IMR-90 (cell line): Measurements from ENCODE around the gene NXT2. TPM values are rescaled to one million over a fixed set of nuclear protein-coding genes. Genes with fewer than 3 reads are reported as not detected.

ENCODE experiments used
- ATAC-seq: fragments of 200-7000 bp; cut with Tn5 transposase; 2 replicates; pipeline ENCODE4 v1.9.1; 2020; ENCODE audit warnings: low read depth, mild to moderate bottlenecking, moderate library complexity
- BruUV-seq: library from RNA; stranded (reverse); fragments of 400-500 nt; replicated peaks from 2 replicates; lab custom pipeline; 2021; lab: Mats Ljungman, UMichigan
- CTCF ChIA-PET: fragments of 300-600 bp; formaldehyde crosslinking; extraction: SDS; loops from one replicate; lab custom pipeline; 2021; ENCODE audit warnings: antibody characterized with exemption; lab: Yijun Ruan, JAX
- POLR2A ChIA-PET: fragments of 300-600 bp; sonication (Branson Sonifier 250); formaldehyde crosslinking; loops from one replicate; lab custom pipeline; 2022; ENCODE audit warnings: antibody characterized with exemption; ENCODE audit not compliant: unreplicated experiment; lab: Charles Lee
- DNase-seq: peaks from one replicate; pipeline ENCODE4 v3.0.0; 2013
- H2AFZ ChIP-seq: replicated peaks from 2 replicates; pipeline ENCODE3; 2013; ENCODE audit warnings: low read length, mild to moderate bottlenecking; ENCODE audit not compliant: poor library complexity
- H2AK5ac ChIP-seq: 2 replicates; pipeline ENCODE4 v1.6.1; 2013; ENCODE audit warnings: low read depth, low read length, inconsistent platforms
- H2AK9ac ChIP-seq: replicated peaks from 2 replicates; pipeline ENCODE3; 2013; ENCODE audit warnings: mild to moderate bottlenecking, low read depth, low read length, moderate library complexity; ENCODE audit not compliant: poor library complexity
- H2BK120ac ChIP-seq: 2 replicates; pipeline ENCODE4 v1.6.1; 2013; ENCODE audit warnings: low read depth, low read length, inconsistent platforms
- H2BK15ac ChIP-seq: 3 replicates; pipeline ENCODE4 v1.6.1; 2013; ENCODE audit warnings: low read depth, low read length, inconsistent platforms
- H2BK20ac ChIP-seq: 2 replicates; pipeline ENCODE4 v1.6.1; 2013; ENCODE audit warnings: low read depth, mild to moderate bottlenecking, inconsistent platforms, low read length, moderate library complexity
- H2BK5ac ChIP-seq: 2 replicates; pipeline ENCODE4 v1.6.1; 2013; ENCODE audit warnings: mild to moderate bottlenecking, low read depth, low read length, inconsistent platforms; ENCODE audit not compliant: poor library complexity, severe bottlenecking
- H3K14ac ChIP-seq: replicated peaks from 2 replicates; pipeline ENCODE4 v1.6.1; 2013; ENCODE audit warnings: low read depth, low read length, inconsistent platforms
- H3K18ac ChIP-seq: 2 replicates; pipeline ENCODE4 v1.6.1; 2013; ENCODE audit warnings: low read depth, low read length, control low read depth
- H3K23ac ChIP-seq: 2 replicates; pipeline ENCODE4 v1.6.1; 2013; ENCODE audit warnings: low read depth, low read length, inconsistent platforms
- H3K27ac ChIP-seq: 2 replicates; pipeline ENCODE4 v1.5.1; 2013; ENCODE audit warnings: mild to moderate bottlenecking, control low read depth, low read length; ENCODE audit not compliant: insufficient read depth
- H3K27me3 ChIP-seq: 2 replicates; pipeline ENCODE4 v1.6.1; 2013; ENCODE audit warnings: low read length; ENCODE audit not compliant: control insufficient read depth, insufficient read depth
- H3K36me3 ChIP-seq: 2 replicates; pipeline ENCODE4 v1.6.1; 2013; ENCODE audit warnings: low read length, mixed read lengths; ENCODE audit not compliant: control insufficient read depth, insufficient read depth
- H3K4ac ChIP-seq: 2 replicates; pipeline ENCODE4 v1.6.1; 2013; ENCODE audit warnings: low read depth, low read length, inconsistent platforms
- H3K4me1 ChIP-seq: 2 replicates; pipeline ENCODE4 v1.6.1; 2013; ENCODE audit warnings: low read length, mixed read lengths; ENCODE audit not compliant: control insufficient read depth, insufficient read depth
- H3K4me2 ChIP-seq: 2 replicates; pipeline ENCODE4 v1.6.1; 2013; ENCODE audit warnings: low read depth, mild to moderate bottlenecking, control low read depth, low read length, moderate library complexity
- H3K4me3 ChIP-seq: 2 replicates; pipeline ENCODE4 v1.5.1; 2013; ENCODE audit warnings: low read depth, mild to moderate bottlenecking, control low read depth, low read length, moderate library complexity; ENCODE audit not compliant: insufficient read depth
- H3K56ac ChIP-seq: 2 replicates; pipeline ENCODE4 v1.6.1; 2013; ENCODE audit warnings: low read length, inconsistent platforms; ENCODE audit not compliant: insufficient read depth; ENCODE audit errors: extremely low read depth
- H3K79me1 ChIP-seq, 2 experiments: 2 replicates each; pipeline ENCODE4 v1.6.1; 2013; ENCODE audit warnings: low read length in 2 of 2, inconsistent platforms in 1 of 2, low read depth in 1 of 2
- H3K9ac ChIP-seq: 2 replicates; pipeline ENCODE4 v1.6.1; 2013; ENCODE audit warnings: low read depth, low read length, control low read depth
- H3K9me1 ChIP-seq: 2 replicates; pipeline ENCODE4 v1.6.1; 2013; ENCODE audit warnings: low read length, inconsistent platforms; ENCODE audit not compliant: insufficient read depth
- H3K9me3 ChIP-seq: 2 replicates; pipeline ENCODE4 v1.6.1; 2013; ENCODE audit warnings: low read length; ENCODE audit not compliant: control insufficient read depth, insufficient read depth
- H4K20me1 ChIP-seq: 2 replicates; pipeline ENCODE4 v1.6.1; 2013; ENCODE audit warnings: low read length, inconsistent platforms; ENCODE audit not compliant: insufficient read depth
- H4K5ac ChIP-seq: 2 replicates; pipeline ENCODE4 v1.6.1; 2013; ENCODE audit warnings: mild to moderate bottlenecking, low read depth, low read length, control low read depth
- H4K8ac ChIP-seq, 2 experiments: 2 replicates each; pipeline ENCODE4 v1.6.1; 2013; ENCODE audit warnings: low read depth in 2 of 2, low read length in 2 of 2, control low read depth in 1 of 2, inconsistent platforms in 1 of 2
- H4K91ac ChIP-seq: 2 replicates; pipeline ENCODE4 v1.6.1; 2013; ENCODE audit warnings: low read depth, low read length, inconsistent platforms; ENCODE audit not compliant: insufficient read depth
- MAFK ChIP-seq: IDR thresholded peaks from 2 replicates; pipeline ENCODE4 v1.6.1; 2012; ENCODE audit warnings: low read depth, low read length, improper control_type of control experiment
- MAZ ChIP-seq: IDR thresholded peaks from 2 replicates; pipeline ENCODE4 v1.6.1; 2012; ENCODE audit warnings: low read depth, mild to moderate bottlenecking, low read length, improper control_type of control experiment, moderate library complexity, borderline replicate concordance
- MXI1 ChIP-seq: IDR thresholded peaks from 2 replicates; pipeline ENCODE4 v1.6.1; 2012; ENCODE audit warnings: low read depth, mild to moderate bottlenecking, low read length, moderate library complexity, borderline replicate concordance
- POLR2A ChIP-seq: IDR thresholded peaks from 2 replicates; pipeline ENCODE4 v1.6.1; 2012; ENCODE audit warnings: mild to moderate bottlenecking, low read depth, low read length
- RCOR1 ChIP-seq: IDR thresholded peaks from 2 replicates; pipeline ENCODE4 v1.6.1; 2012; ENCODE audit warnings: mild to moderate bottlenecking, low read length, improper control_type of control experiment; ENCODE audit not compliant: insufficient replicate concordance
- whole genome bisulfite sequencing, 2 experiments: methylation state at CpG; one replicate each; pipeline versions ENCODE4 v1.1.5 to v1.1.7; 2013; ENCODE audit warnings: missing lambda C conversion rate in 2 of 2; ENCODE audit not compliant: insufficient read length in 1 of 2; ENCODE audit errors: extremely low coverage in 2 of 2; 5-methylcytosine and 5-hydroxymethylcytosine counted together
- dilution Hi-C: fragments of 300-500 bp; cut with HindIII; formaldehyde crosslinking; loops from one replicate; pipeline ENCODE4 v1.14.3; 2018; ENCODE audit warnings: low sequenced_read_pairs; ENCODE audit not compliant: unreplicated experiment
- in situ Hi-C: fragments of 300-500 bp; cut with MboI; formaldehyde crosslinking; loops from 3 replicates; pipeline ENCODE4 v1.14.3; 2019; ENCODE audit warnings: low sequenced_read_pairs, inconsistent platforms, mixed read lengths
- intact Hi-C: fragments of 100-400 bp; cut with micrococcal nuclease; formaldehyde crosslinking; loops from 2 replicates; pipeline ENCODE4 v1.10.0; 2022
- polyA plus RNA-seq, 3 experiments: library from polyadenylated mRNA; depleted of rRNA; stranded (reverse); fragments of >200 nt; gene quantifications; 2 replicates each; pipeline ENCODE4 v1.2.3, GENCODE V29; 2012; ENCODE audit warnings: low replicate concordance in 1 of 3
- total RNA-seq: library from RNA; depleted of rRNA; stranded (reverse); fragments of >200 nt; gene quantifications from 2 replicates; pipeline ENCODE4 v1.2.3, GENCODE V29; 2012

Gene NXT2
- total and polyA plus RNA-seq, 2 of the 4 experiments (the other 2 are of a cell fraction), result 3.6 to 8.1 TPM

DNA sequence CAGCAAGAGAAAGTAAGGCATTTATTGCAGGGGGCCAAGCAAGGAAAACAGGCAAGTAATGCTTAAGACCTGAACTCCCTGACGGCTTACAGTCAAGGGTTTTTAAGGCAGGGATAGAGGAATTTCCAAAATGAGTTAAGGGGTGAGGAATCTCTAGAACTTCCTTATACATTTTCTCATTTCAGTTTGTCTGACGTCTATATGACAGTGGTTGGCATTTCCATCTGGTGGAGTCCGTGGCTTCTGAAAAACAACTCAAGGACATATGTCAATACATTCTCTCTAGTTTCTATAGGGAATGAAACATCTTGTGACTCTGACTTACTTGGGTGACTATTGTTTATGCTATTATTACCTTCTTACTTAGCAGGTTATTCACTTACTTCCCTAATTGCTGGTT lies 35.5 kb upstream of the NXT2 start:
- no peak overlapping the region for H4K5ac ChIP-seq
- H2BK120ac ChIP-seq, result no peak overlapping the region
- no peaks in the 10 kb centered on the region for H3K4me1 ChIP-seq
- H3K9me1 ChIP-seq, result no peaks in the 10 kb centered on the region
- H3K79me1 ChIP-seq, result no peaks in the 10 kb centered on the region
- no CpG with 5 or more reads among the region's 3 CpGs for WGBS, 2 experiments
- H4K8ac ChIP-seq, result no peak overlapping the region
- H3K56ac ChIP-seq, result no peak overlapping the region
- no peak overlapping the region for H2AFZ ChIP-seq
- H2BK15ac ChIP-seq, result no peak overlapping the region
- no peak overlapping the region for H3K4me3 ChIP-seq
- DNase-seq, result no peak
- dilution Hi-C loops, result no loop called here
- H3K27me3 ChIP-seq, result peaks cover 18% of the 10 kb centered on the region
- H3K4ac ChIP-seq, result no peak overlapping the region
- H4K20me1 ChIP-seq, result no peaks in the 10 kb centered on the region
- H2BK20ac ChIP-seq, result no peak overlapping the region
- in situ Hi-C loops, result no loop called here
- H3K36me3 ChIP-seq, result no peaks in the 10 kb centered on the region
- TF ChIP-seq MAFK, result no peak
- TF ChIP-seq POLR2A, result no peak
- TF ChIP-seq MAZ, result no peak
- TF ChIP-seq RCOR1, result no peak
- no peak for TF ChIP-seq MXI1
- no peak overlapping the region for H3K23ac ChIP-seq
- no TSS peak for BruUV-seq
- H2AK5ac ChIP-seq, result no peak overlapping the region
- no peaks in the 10 kb centered on the region for H3K9me3 ChIP-seq
- ATAC-seq, result no peak
- H2AK9ac ChIP-seq, result no peak overlapping the region
- intact Hi-C loops, result no loop called here
- POLR2A ChIA-PET, result no interaction called here
- no peak overlapping the region for H3K27ac ChIP-seq
- no peak overlapping the region for H3K14ac ChIP-seq
- H3K4me2 ChIP-seq, result no peak overlapping the region
- H2BK5ac ChIP-seq, result no peak overlapping the region
- no peak overlapping the region for H3K18ac ChIP-seq
- no peak overlapping the region for H3K9ac ChIP-seq
- CTCF ChIA-PET, result no interaction called here
- no peak overlapping the region for H4K91ac ChIP-seq
